OCI-LY7 (cell line): Measurements from ENCODE around the gene GJC1. TPM values are rescaled to one million over a fixed set of nuclear protein-coding genes. Genes with fewer than 3 reads are reported as not detected.

ENCODE experiments used
- BruUV-seq: library from RNA; stranded (reverse); fragments of 400-500 nt; replicated peaks from 2 replicates; lab custom pipeline; 2021; lab: Mats Ljungman, UMichigan
- CTCF ChIA-PET: fragments of 300-600 bp; sonication (Branson Sonifier 250); formaldehyde crosslinking; loops from one replicate; lab custom pipeline; 2022; ENCODE audit warnings: antibody characterized with exemption; ENCODE audit not compliant: unreplicated experiment; lab: Charles Lee
- POLR2A ChIA-PET: fragments of 300-600 bp; sonication (Branson Sonifier 250); formaldehyde crosslinking; loops from one replicate; lab custom pipeline; 2022; ENCODE audit warnings: antibody characterized with exemption; lab: Charles Lee
- DNase-seq: peaks from one replicate; pipeline ENCODE4 v3.0.0-alpha.2; 2015; ENCODE audit warnings: low spot score
- H2AFZ ChIP-seq: fragments of 200-600 bp; sonication (generic), shearing (Covaris generic); 2 replicates; pipeline ENCODE4 v1.6.1; 2014; ENCODE audit warnings: mild to moderate bottlenecking, antibody characterized with exemption, low read length, moderate library complexity
- H3K27ac ChIP-seq: fragments of 200-600 bp; sonication (generic); 2 replicates; pipeline ENCODE4 v1.5.1; 2014; ENCODE audit warnings: mixed run types, low read depth, mild to moderate bottlenecking, moderate library complexity, low read length, inconsistent platforms; ENCODE audit not compliant: poor library complexity, severe bottlenecking
- H3K36me3 ChIP-seq: fragments of 200-600 bp; sonication (generic); 2 replicates; pipeline ENCODE4 v1.6.1; 2014; ENCODE audit warnings: mild to moderate bottlenecking, antibody characterized with exemption, low read length, moderate library complexity, mixed read lengths; ENCODE audit not compliant: insufficient read depth
- H3K4me1 ChIP-seq: fragments of 200-600 bp; sonication (generic); 2 replicates; pipeline ENCODE4 v1.5.1; 2014; ENCODE audit warnings: mild to moderate bottlenecking, low read length; ENCODE audit not compliant: insufficient read depth, poor library complexity, severe bottlenecking
- H3K4me2 ChIP-seq: fragments of 200-600 bp; sonication (generic); 2 replicates; pipeline ENCODE4 v1.6.1; 2014; ENCODE audit warnings: mild to moderate bottlenecking, low read length
- H3K4me3 ChIP-seq: fragments of 200-600 bp; sonication (generic); 2 replicates; pipeline ENCODE4 v1.5.1; 2014; ENCODE audit warnings: mild to moderate bottlenecking, low read depth, low read length; ENCODE audit not compliant: poor library complexity, severe bottlenecking
- H3K79me2 ChIP-seq: fragments of 200-600 bp; sonication (generic); 2 replicates; pipeline ENCODE4 v1.6.1; 2016; ENCODE audit warnings: low read depth, mild to moderate bottlenecking, low read length, moderate library complexity, mixed read lengths; ENCODE audit not compliant: insufficient read depth
- H3K9me2 ChIP-seq: fragments of 200-600 bp; sonication (generic); 2 replicates; pipeline ENCODE4 v1.6.1; 2016; ENCODE audit warnings: mild to moderate bottlenecking, low read length, mixed read lengths; ENCODE audit not compliant: insufficient read depth
- H3K9me3 ChIP-seq: fragments of 200-600 bp; sonication (generic); 2 replicates; pipeline ENCODE4 v1.6.1; 2014; ENCODE audit warnings: mild to moderate bottlenecking, mixed run types, low read length, mixed read lengths
- H4K20me1 ChIP-seq: fragments of 200-600 bp; sonication (generic); 2 replicates; pipeline ENCODE4 v1.6.1; 2014; ENCODE audit warnings: mild to moderate bottlenecking, antibody characterized with exemption, low read length, moderate library complexity, mixed read lengths; ENCODE audit not compliant: insufficient read depth
- EZH2phosphoT487 ChIP-seq: fragments of 200-600 bp; sonication (generic); IDR thresholded peaks from 2 replicates; pipeline ENCODE4 v1.6.1; 2018; ENCODE audit warnings: low read depth, borderline replicate concordance, mild to moderate bottlenecking, mixed run types, antibody characterized with exemption, low read length, moderate library complexity, mixed read lengths
- intact Hi-C: fragments of 100-400 bp; cut with micrococcal nuclease; formaldehyde crosslinking; loops from one replicate; pipeline ENCODE4 v1.10.0; 2022; ENCODE audit not compliant: unreplicated experiment
- total RNA-seq, 2 experiments: library from RNA; depleted of rRNA in 1 of 2; stranded (reverse); fragments of >200 nt in 1 of 2; shearing (Covaris generic) in 1 of 2; gene quantifications; 2 replicates each; pipeline ENCODE4 v1.2.3, GENCODE V29; 2014 to 2022
- TF ChIP-seq, protein P1 (sequence below): fragments of 200-600 bp; sonication (generic); conservative IDR thresholded peaks from 2 replicates; pipeline ENCODE4 v1.5.1; 2014; ENCODE audit warnings: mild to moderate bottlenecking, antibody characterized with exemption, low read length, moderate library complexity, mixed read lengths

The GJC1 gene
- total RNA-seq, 2 experiments from 2014 or later: 14.2 to 19.5 TPM

DNA sequence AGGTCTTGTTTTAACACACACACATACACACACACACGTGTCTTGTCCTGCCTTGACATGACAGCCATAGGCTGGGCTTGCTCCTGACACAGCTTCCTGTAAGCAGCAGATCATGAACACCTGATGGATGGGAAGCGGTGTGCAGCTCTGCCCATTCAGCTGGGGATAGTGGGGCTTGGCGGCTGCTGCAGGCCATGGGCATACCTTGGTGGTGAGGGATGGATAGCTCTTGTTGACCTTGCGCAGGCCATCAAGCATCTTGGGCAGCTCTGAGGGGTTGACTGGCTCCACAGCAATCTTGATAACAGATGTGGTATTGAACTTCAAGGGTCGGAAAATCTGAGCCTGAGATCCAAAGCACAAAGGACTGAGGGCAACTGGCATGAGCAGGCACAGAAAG, 29.6 kb upstream of the GJC1 start:
- no peaks in the 10 kb centered on the region for H3K9me3 ChIP-seq
- ChIA-PET CTCF (interaction anchor here (0.5 kb wide), 1 partner anchor 63 kb away, joined by 3 read pairs; no protein-coding TSS in a partner anchor), POLR2A (interaction anchor here (0.6 kb wide), 1 partner anchor 88 kb away, joined by 3 read pairs; no protein-coding TSS in a partner anchor)
- intact Hi-C loops: no loop called here
- TF ChIP-seq EZH2phosphoT487: no peak
- TF ChIP-seq, protein P1, sequence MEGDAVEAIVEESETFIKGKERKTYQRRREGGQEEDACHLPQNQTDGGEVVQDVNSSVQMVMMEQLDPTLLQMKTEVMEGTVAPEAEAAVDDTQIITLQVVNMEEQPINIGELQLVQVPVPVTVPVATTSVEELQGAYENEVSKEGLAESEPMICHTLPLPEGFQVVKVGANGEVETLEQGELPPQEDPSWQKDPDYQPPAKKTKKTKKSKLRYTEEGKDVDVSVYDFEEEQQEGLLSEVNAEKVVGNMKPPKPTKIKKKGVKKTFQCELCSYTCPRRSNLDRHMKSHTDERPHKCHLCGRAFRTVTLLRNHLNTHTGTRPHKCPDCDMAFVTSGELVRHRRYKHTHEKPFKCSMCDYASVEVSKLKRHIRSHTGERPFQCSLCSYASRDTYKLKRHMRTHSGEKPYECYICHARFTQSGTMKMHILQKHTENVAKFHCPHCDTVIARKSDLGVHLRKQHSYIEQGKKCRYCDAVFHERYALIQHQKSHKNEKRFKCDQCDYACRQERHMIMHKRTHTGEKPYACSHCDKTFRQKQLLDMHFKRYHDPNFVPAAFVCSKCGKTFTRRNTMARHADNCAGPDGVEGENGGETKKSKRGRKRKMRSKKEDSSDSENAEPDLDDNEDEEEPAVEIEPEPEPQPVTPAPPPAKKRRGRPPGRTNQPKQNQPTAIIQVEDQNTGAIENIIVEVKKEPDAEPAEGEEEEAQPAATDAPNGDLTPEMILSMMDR: no peak
- no peak overlapping the region for H3K27ac ChIP-seq
- H2AFZ ChIP-seq: no peak overlapping the region
- no TSS peak for BruUV-seq
- H3K36me3 ChIP-seq: peaks cover 98% of the 10 kb centered on the region
- H3K9me2 ChIP-seq: no peaks in the 10 kb centered on the region
- no peaks in the 10 kb centered on the region for H4K20me1 ChIP-seq
- no peak overlapping the region for H3K4me3 ChIP-seq
- DNase-seq: no peak
- no peak overlapping the region for H3K4me2 ChIP-seq
- no peaks in the 10 kb centered on the region for H3K4me1 ChIP-seq
- H3K79me2 ChIP-seq: no peaks in the 10 kb centered on the region

DNA sequence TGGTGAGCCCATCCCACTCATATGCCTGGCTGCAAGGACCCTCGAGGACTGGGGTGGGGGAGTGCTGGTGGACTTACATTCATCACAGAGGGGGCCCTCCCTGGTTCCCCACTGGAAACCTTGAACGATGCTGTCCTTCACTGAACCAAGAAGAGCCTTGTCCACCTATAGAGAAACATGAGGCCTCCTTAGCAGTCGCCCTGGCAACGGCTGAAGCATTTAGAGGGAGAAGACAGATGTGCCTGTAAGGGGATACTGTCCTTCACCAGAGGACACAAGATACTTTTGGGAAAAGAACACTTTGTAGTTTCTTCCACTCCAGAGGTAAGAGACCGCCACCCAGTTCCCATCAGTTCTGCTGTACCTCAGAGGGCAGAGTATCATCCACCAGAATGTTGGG, 24.1 kb upstream of the GJC1 start:
- Histone ChIP-seq H3K36me3 (peaks cover 98% of the 10 kb centered on the region), H3K9me3 (no peaks in the 10 kb centered on the region), H3K4me2 (no peak overlapping the region), H3K4me1 (no peaks in the 10 kb centered on the region), H2AFZ (no peak overlapping the region), H3K4me3 (no peak overlapping the region), H3K9me2 (no peaks in the 10 kb centered on the region), H4K20me1 (no peaks in the 10 kb centered on the region), H3K27ac (no peak overlapping the region), H3K79me2 (no peaks in the 10 kb centered on the region)
- DNase-seq: no peak
- intact Hi-C loops: no loop called here
- ChIA-PET POLR2A (no interaction called here), CTCF (no interaction called here)
- no peak for TF ChIP-seq EZH2phosphoT487
- TF ChIP-seq, protein P1: no peak
- no TSS peak for BruUV-seq

DNA sequence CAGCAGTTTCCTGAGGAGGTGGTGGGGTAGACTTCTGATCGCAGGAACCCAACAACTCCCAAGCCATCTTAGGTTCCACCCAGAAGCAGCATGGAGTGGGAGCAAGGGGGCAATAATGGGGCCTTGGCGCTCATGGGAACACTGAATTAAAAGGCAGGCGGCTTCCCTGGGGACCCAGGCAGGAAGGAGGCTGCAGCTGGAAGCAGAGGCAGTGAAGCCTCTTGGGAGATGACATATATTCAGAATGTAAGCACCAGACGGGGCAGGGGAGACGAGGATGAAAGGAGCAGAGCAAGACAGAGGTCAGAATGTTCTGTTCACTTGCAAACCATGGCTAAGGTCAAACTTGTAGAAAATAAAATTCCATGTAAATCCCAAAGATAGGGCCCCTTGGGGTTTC, 20.5 kb upstream of the GJC1 start:
- H3K27ac ChIP-seq: no peak overlapping the region
- no peaks in the 10 kb centered on the region for H4K20me1 ChIP-seq
- ChIA-PET CTCF (no interaction called here), POLR2A (no interaction called here)
- no peaks in the 10 kb centered on the region for H3K79me2 ChIP-seq
- H3K4me1 ChIP-seq: no peaks in the 10 kb centered on the region
- no peak overlapping the region for H3K4me3 ChIP-seq
- BruUV-seq: no TSS peak
- H3K36me3 ChIP-seq: peaks cover 71% of the 10 kb centered on the region
- intact Hi-C loops: no loop called here
- no peak overlapping the region for H2AFZ ChIP-seq
- H3K9me3 ChIP-seq: no peaks in the 10 kb centered on the region
- DNase-seq: no peak
- H3K4me2 ChIP-seq: no peak overlapping the region
- no peak for TF ChIP-seq EZH2phosphoT487
- TF ChIP-seq, protein P1: no peak
- no peaks in the 10 kb centered on the region for H3K9me2 ChIP-seq
